ENCODE data around the gene SFXN5. TPM values are rescaled to one million over a fixed set of nuclear protein-coding genes. Genes with fewer than 3 reads are reported as not detected.

SFXN5 gene
- total RNA-seq, 3 donors from 2014 or later (not counting 1 experiment from before 2014, with no cell fraction given), result 15.3 to 22.3 (median 19.8) TPM

GRCh38 chr2:72973137-72973535 is 98.4 kb downstream of the SFXN5 start:
- Mint-ChIP-seq H3K27ac (no peak overlapping the region), H3K4me1 (no peaks in the 10 kb centered on the region), H3K36me3 (no peaks in the 10 kb centered on the region), H3K9me3 (no peaks in the 10 kb centered on the region), H3K27me3 (ENCODE audit: low read depth in 2 of 2) (no peaks in the 10 kb centered on the region), H3K4me3 (no peak overlapping the region)
- Histone ChIP-seq H3K36me3 (ENCODE audit: control insufficient read depth, insufficient read depth, low read length) (no peaks in the 10 kb centered on the region), H3K4me1 (ENCODE audit: control insufficient read depth, insufficient read depth, low read length) (no peaks in the 10 kb centered on the region), H3K27ac (ENCODE audit: low read length) (no peak overlapping the region), H3K9me3 (ENCODE audit: control insufficient read depth, insufficient read depth, low read length) (no peaks in the 10 kb centered on the region), H3K27me3 (ENCODE audit: control insufficient read depth, insufficient read depth, low read length) (no peaks in the 10 kb centered on the region), H3K4me3 (ENCODE audit: low read length) (no peak overlapping the region)
- ATAC-seq (no peak), DNase-seq (no peak)
- TF ChIP-seq CTCF (IDR thresholded peaks at IDR 0.05), result no peak
- intact Hi-C loops (cut with micrococcal nuclease), result loop anchor here (1.0 kb wide), 1 partner anchor 81 kb away; no protein-coding TSS in a partner anchor
- 92% methylated on average over 7 of the region's 8 CpGs for WGBS (ENCODE audit: insufficient coverage)

GRCh38 chr2:72972352-72973136 is 99.0 kb downstream of the SFXN5 start:
- Histone ChIP-seq H3K4me1 (ENCODE audit: control insufficient read depth, insufficient read depth, low read length) (no peaks in the 10 kb centered on the region), H3K27me3 (ENCODE audit: control insufficient read depth, insufficient read depth, low read length) (no peaks in the 10 kb centered on the region), H3K4me3 (ENCODE audit: low read length) (no peak overlapping the region), H3K9me3 (ENCODE audit: control insufficient read depth, insufficient read depth, low read length) (no peaks in the 10 kb centered on the region), H3K27ac (ENCODE audit: low read length) (no peak overlapping the region), H3K36me3 (ENCODE audit: control insufficient read depth, insufficient read depth, low read length) (no peaks in the 10 kb centered on the region)
- Mint-ChIP-seq H3K36me3 (no peaks in the 10 kb centered on the region), H3K9me3 (no peaks in the 10 kb centered on the region), H3K27me3 (ENCODE audit: low read depth in 2 of 2) (no peaks in the 10 kb centered on the region), H3K4me1 (no peaks in the 10 kb centered on the region), H3K4me3 (no peak overlapping the region), H3K27ac (no peak overlapping the region)
- DNase-seq (no peak), ATAC-seq (no peak)
- intact Hi-C loops (cut with micrococcal nuclease), result loop anchor here (1.0 kb wide), 1 partner anchor 80 kb away; no protein-coding TSS in a partner anchor
- no peak for TF ChIP-seq CTCF (IDR thresholded peaks at IDR 0.05)
- WGBS (ENCODE audit: insufficient coverage), result 82% methylated on average over 9 of the region's 12 CpGs

GRCh38 chr2:72971036-72971435 is 100.5 kb downstream of the SFXN5 start:
- Histone ChIP-seq H3K9me3 (ENCODE audit: control insufficient read depth, insufficient read depth, low read length) (no peaks in the 10 kb centered on the region), H3K4me1 (ENCODE audit: control insufficient read depth, insufficient read depth, low read length) (no peaks in the 10 kb centered on the region), H3K4me3 (ENCODE audit: low read length) (no peak overlapping the region), H3K27me3 (ENCODE audit: control insufficient read depth, insufficient read depth, low read length) (no peaks in the 10 kb centered on the region), H3K36me3 (ENCODE audit: control insufficient read depth, insufficient read depth, low read length) (no peaks in the 10 kb centered on the region), H3K27ac (ENCODE audit: low read length) (no peak overlapping the region)
- no peak for DNase-seq
- H3K27me3 Mint-ChIP-seq (ENCODE audit: low read depth in 2 of 2), result no peaks in the 10 kb centered on the region
- no peak overlapping the region for H3K4me3 Mint-ChIP-seq
- no peak overlapping the region for H3K27ac Mint-ChIP-seq
- no peak for TF ChIP-seq CTCF (IDR thresholded peaks at IDR 0.05)
- H3K36me3 Mint-ChIP-seq, result no peaks in the 10 kb centered on the region
- intact Hi-C loops (cut with micrococcal nuclease), result no loop called here
- H3K4me1 Mint-ChIP-seq, result no peaks in the 10 kb centered on the region
- WGBS (ENCODE audit: insufficient coverage), result 96% methylated on average over 4 of the region's 7 CpGs
- no peak for ATAC-seq
- H3K9me3 Mint-ChIP-seq, result no peaks in the 10 kb centered on the region

- Histone ChIP-seq H3K36me3 (ENCODE audit: control insufficient read depth, insufficient read depth, low read length) (no peaks in the 10 kb centered on the region), H3K27me3 (ENCODE audit: control insufficient read depth, insufficient read depth, low read length) (no peaks in the 10 kb centered on the region), H3K4me3 (ENCODE audit: low read length) (no peak overlapping the region), H3K27ac (ENCODE audit: low read length) (no peak overlapping the region), H3K9me3 (ENCODE audit: control insufficient read depth, insufficient read depth, low read length) (no peaks in the 10 kb centered on the region), H3K4me1 (ENCODE audit: control insufficient read depth, insufficient read depth, low read length) (no peaks in the 10 kb centered on the region)
- no peaks in the 10 kb centered on the region for H3K36me3 Mint-ChIP-seq
- no peak overlapping the region for H3K27ac Mint-ChIP-seq
- TF ChIP-seq CTCF (IDR thresholded peaks at IDR 0.05), result no peak
- DNase-seq (no peak), ATAC-seq (no peak)
- H3K27me3 Mint-ChIP-seq (ENCODE audit: low read depth in 2 of 2), result no peaks in the 10 kb centered on the region
- intact Hi-C loops (cut with micrococcal nuclease), result no loop called here
- H3K4me3 Mint-ChIP-seq, result no peak overlapping the region
- 76% methylated on average over 4 of the region's 4 CpGs for WGBS (ENCODE audit: insufficient coverage)
- no peaks in the 10 kb centered on the region for H3K4me1 Mint-ChIP-seq
- no peaks in the 10 kb centered on the region for H3K9me3 Mint-ChIP-seq
Measured at GRCh38 chr2:72969706-72970105, 101.8 kb downstream of the SFXN5 start.
